WTC11 (cell line): ENCODE measurements around the gene PRDM1. TPM values are rescaled to one million over a fixed set of nuclear protein-coding genes. Genes with fewer than 3 reads are reported as not detected.

Experiments
- ATAC-seq: fragments of 200-7000 bp; cut with Tn5 transposase; 2 replicates; pipeline ENCODE4 v1.10.0; 2021; ENCODE audit warnings: mild to moderate bottlenecking, moderate library complexity
- CTCF ChIA-PET: fragments of 300-600 bp; sonication (Branson Sonifier 250); formaldehyde crosslinking; loops from one replicate; lab custom pipeline; 2021; ENCODE audit warnings: antibody characterized with exemption; lab: Charles Lee
- POLR2A ChIA-PET: fragments of 350-600 bp; sonication (Branson Sonifier 250); formaldehyde crosslinking; loops from one replicate; lab custom pipeline; 2021; ENCODE audit warnings: antibody characterized with exemption; lab: Charles Lee
- DNase-seq: peaks from one replicate; pipeline ENCODE4 v3.0.0; 2021; ENCODE audit warnings: low spot score
- H3K27ac Mint-ChIP-seq: 2 replicates; pipeline ENCODE4 v1.8.0; 2021; ENCODE audit warnings: mixed read lengths
- H3K27me3 Mint-ChIP-seq: 2 replicates; pipeline ENCODE4 v1.8.0; 2021; ENCODE audit warnings: low read depth, mild to moderate bottlenecking, moderate library complexity, mixed read lengths
- H3K36me3 Mint-ChIP-seq: 2 replicates; pipeline ENCODE4 v1.8.0; 2021; ENCODE audit warnings: mixed read lengths
- H3K4me1 Mint-ChIP-seq: 2 replicates; pipeline ENCODE4 v1.8.0; 2022; ENCODE audit warnings: mixed read lengths
- H3K4me3 Mint-ChIP-seq: 2 replicates; pipeline ENCODE4 v1.8.0; 2021; ENCODE audit warnings: mild to moderate bottlenecking, moderate library complexity, mixed read lengths
- H3K9me3 Mint-ChIP-seq: 2 replicates; pipeline ENCODE4 v1.8.0; 2021; ENCODE audit warnings: mixed read lengths
- ESRRA ChIP-seq: sonication (generic); formaldehyde crosslinking; IDR thresholded peaks from 2 replicates; pipeline ENCODE4 v1.8.1; 2022; ENCODE audit warnings: mild to moderate bottlenecking, missing genetic modification reagents, borderline replicate concordance
- ETV6 ChIP-seq: sonication (generic); formaldehyde crosslinking; IDR thresholded peaks from 2 replicates; pipeline ENCODE4 v1.8.1; 2022; ENCODE audit warnings: mild to moderate bottlenecking, missing genetic modification reagents
- FOXK1 ChIP-seq: sonication (generic); formaldehyde crosslinking; IDR thresholded peaks from 2 replicates; pipeline ENCODE4 v1.8.0; 2022; ENCODE audit warnings: mild to moderate bottlenecking, moderate library complexity, missing genetic modification reagents
- HMGXB4 ChIP-seq: sonication (generic); formaldehyde crosslinking; IDR thresholded peaks from 2 replicates; pipeline ENCODE4 v1.8.1; 2023; ENCODE audit warnings: mild to moderate bottlenecking, moderate library complexity, missing genetic modification reagents
- IRF2 ChIP-seq: sonication (generic); formaldehyde crosslinking; IDR thresholded peaks from 2 replicates; pipeline ENCODE4 v1.8.0; 2022; ENCODE audit warnings: low read depth, missing genetic modification reagents, borderline replicate concordance
- JAZF1 ChIP-seq: fragments of 250-450 bp; sonication (Bioruptor Pico); IDR thresholded peaks from 2 replicates; pipeline ENCODE4 v1.9.0; 2021; ENCODE audit warnings: moderate library complexity, mild to moderate bottlenecking, inconsistent platforms
- JUN ChIP-seq: sonication (generic); formaldehyde crosslinking; IDR thresholded peaks from 2 replicates; pipeline ENCODE4 v1.8.0; 2023; ENCODE audit warnings: mild to moderate bottlenecking, missing genetic modification reagents
- NFE2L1 ChIP-seq: sonication (generic); formaldehyde crosslinking; IDR thresholded peaks from 2 replicates; pipeline ENCODE4 v1.8.1; 2023; ENCODE audit warnings: missing genetic modification reagents
- TEAD1 ChIP-seq: sonication (generic); formaldehyde crosslinking; IDR thresholded peaks from 2 replicates; pipeline ENCODE4 v1.8.0; 2022; ENCODE audit warnings: mild to moderate bottlenecking, missing genetic modification reagents
- ZBTB43 ChIP-seq: sonication (generic); formaldehyde crosslinking; IDR thresholded peaks from 2 replicates; pipeline ENCODE4 v1.8.1; 2023; ENCODE audit warnings: mild to moderate bottlenecking, missing genetic modification reagents
- ZNF138 ChIP-seq: sonication (generic); formaldehyde crosslinking; conservative IDR thresholded peaks from 2 replicates; pipeline ENCODE4 v1.8.1; 2022; ENCODE audit warnings: mild to moderate bottlenecking, moderate library complexity, missing genetic modification reagents
- ZNF317 ChIP-seq: sonication (generic); formaldehyde crosslinking; IDR thresholded peaks from 2 replicates; pipeline ENCODE4 v1.8.1; 2023; ENCODE audit warnings: low read depth, mild to moderate bottlenecking, moderate library complexity, missing genetic modification reagents, borderline replicate concordance
- ZNF425 ChIP-seq: fragments of 250-450 bp; sonication (Bioruptor Pico); conservative IDR thresholded peaks from 2 replicates; pipeline ENCODE4 v1.9.0; 2021; ENCODE audit warnings: mild to moderate bottlenecking
- ZNF512 ChIP-seq: sonication (generic); formaldehyde crosslinking; IDR thresholded peaks from 2 replicates; pipeline ENCODE4 v1.8.1; 2022; ENCODE audit warnings: missing genetic modification reagents, borderline replicate concordance
- total RNA-seq: library from RNA; stranded (reverse); gene quantifications from 3 replicates; pipeline ENCODE4 v1.2.3, GENCODE V29; 2021
- TF ChIP-seq, protein P1 (sequence below): sonication (generic); formaldehyde crosslinking; IDR thresholded peaks from 2 replicates; pipeline ENCODE4 v1.8.0; 2022; ENCODE audit warnings: mild to moderate bottlenecking, missing genetic modification reagents
- TF ChIP-seq, protein P2 (sequence below): fragments of 250-450 bp; sonication (Bioruptor Pico); IDR thresholded peaks from 2 replicates; pipeline ENCODE4 v1.8.0; 2021; ENCODE audit warnings: mild to moderate bottlenecking
- TF ChIP-seq, protein P3 (sequence below): sonication (generic); formaldehyde crosslinking; IDR thresholded peaks from 2 replicates; pipeline ENCODE4 v1.8.0; 2022; ENCODE audit warnings: mild to moderate bottlenecking, missing genetic modification reagents
- TF ChIP-seq, protein P4 (sequence below): sonication (generic); formaldehyde crosslinking; IDR thresholded peaks from 2 replicates; pipeline ENCODE4 v1.8.1; 2022; ENCODE audit warnings: low read depth, mild to moderate bottlenecking, moderate library complexity, missing genetic modification reagents, borderline replicate concordance

PRDM1 gene
- total RNA-seq, 1 experiment from 2014 or later: 1.8 TPM

DNA sequence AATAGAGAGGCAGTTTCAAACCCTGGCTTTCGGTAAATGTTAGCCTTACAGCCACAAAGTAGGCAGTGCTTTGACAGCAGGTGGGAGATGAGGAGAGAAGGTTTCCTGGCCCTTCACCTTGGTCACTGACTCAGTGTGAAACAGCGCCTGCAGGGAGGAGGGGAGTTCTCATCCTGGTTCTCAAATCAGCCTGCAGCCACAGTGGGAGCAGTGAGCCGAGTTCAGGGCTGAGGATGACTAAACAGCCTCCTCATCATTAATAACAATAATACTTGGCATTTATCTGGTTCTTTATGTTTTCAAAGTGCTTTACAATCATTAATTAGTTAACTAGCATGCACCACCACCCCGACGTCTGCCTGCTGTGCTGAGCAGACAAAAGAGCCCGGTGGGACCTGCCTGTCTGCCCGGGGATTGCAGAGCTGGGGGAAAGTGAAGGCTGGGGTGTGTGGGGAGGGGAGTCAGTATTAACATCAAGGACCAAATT is 59.6 kb downstream of the PRDM1 start (continued):
- no peak for TF ChIP-seq IRF2
- no peak for TF ChIP-seq ZBTB43 (CRISPR knock-in tag)
- TF ChIP-seq, protein P1, sequence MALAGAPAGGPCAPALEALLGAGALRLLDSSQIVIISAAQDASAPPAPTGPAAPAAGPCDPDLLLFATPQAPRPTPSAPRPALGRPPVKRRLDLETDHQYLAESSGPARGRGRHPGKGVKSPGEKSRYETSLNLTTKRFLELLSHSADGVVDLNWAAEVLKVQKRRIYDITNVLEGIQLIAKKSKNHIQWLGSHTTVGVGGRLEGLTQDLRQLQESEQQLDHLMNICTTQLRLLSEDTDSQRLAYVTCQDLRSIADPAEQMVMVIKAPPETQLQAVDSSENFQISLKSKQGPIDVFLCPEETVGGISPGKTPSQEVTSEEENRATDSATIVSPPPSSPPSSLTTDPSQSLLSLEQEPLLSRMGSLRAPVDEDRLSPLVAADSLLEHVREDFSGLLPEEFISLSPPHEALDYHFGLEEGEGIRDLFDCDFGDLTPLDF (CRISPR knock-in tag): no peak
- TF ChIP-seq, all 79 proteins: peak for 0

- no peaks in the 10 kb centered on the region for H3K9me3 Mint-ChIP-seq
- no peaks in the 10 kb centered on the region; the same call in 1 of the 2 replicates for H3K27me3 Mint-ChIP-seq
- TF ChIP-seq, protein P2, sequence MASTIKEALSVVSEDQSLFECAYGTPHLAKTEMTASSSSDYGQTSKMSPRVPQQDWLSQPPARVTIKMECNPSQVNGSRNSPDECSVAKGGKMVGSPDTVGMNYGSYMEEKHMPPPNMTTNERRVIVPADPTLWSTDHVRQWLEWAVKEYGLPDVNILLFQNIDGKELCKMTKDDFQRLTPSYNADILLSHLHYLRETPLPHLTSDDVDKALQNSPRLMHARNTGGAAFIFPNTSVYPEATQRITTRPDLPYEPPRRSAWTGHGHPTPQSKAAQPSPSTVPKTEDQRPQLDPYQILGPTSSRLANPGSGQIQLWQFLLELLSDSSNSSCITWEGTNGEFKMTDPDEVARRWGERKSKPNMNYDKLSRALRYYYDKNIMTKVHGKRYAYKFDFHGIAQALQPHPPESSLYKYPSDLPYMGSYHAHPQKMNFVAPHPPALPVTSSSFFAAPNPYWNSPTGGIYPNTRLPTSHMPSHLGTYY: no peak
- no peak for TF ChIP-seq JUN (CRISPR knock-in tag)
- no peak for TF ChIP-seq TEAD1 (CRISPR knock-in tag)
- no peak for TF ChIP-seq ETV6 (CRISPR knock-in tag)
- TF ChIP-seq JAZF1 (CRISPR knock-in tag): no peak
- TF ChIP-seq ESRRA (CRISPR knock-in tag): no peak
- no peak for TF ChIP-seq ZNF425
- no peak for TF ChIP-seq ZNF138 (CRISPR knock-in tag)
- H3K36me3 Mint-ChIP-seq: no peaks in the 10 kb centered on the region
- ATAC-seq: no peak
- H3K4me3 Mint-ChIP-seq: no peak overlapping the region
- peaks cover 25% of the 10 kb centered on the region for H3K4me1 Mint-ChIP-seq
- no peak for DNase-seq
- POLR2A ChIA-PET: no interaction called here
- H3K27ac Mint-ChIP-seq: no peak overlapping the region
- CTCF ChIA-PET: interaction anchor here (1.1 kb wide), 1 partner anchor 8 kb away, joined by 3 read pairs; no protein-coding TSS in a partner anchor
Observed at GRCh38 chr6:106146852-106147351, 60.8 kb downstream of the PRDM1 start.

DNA sequence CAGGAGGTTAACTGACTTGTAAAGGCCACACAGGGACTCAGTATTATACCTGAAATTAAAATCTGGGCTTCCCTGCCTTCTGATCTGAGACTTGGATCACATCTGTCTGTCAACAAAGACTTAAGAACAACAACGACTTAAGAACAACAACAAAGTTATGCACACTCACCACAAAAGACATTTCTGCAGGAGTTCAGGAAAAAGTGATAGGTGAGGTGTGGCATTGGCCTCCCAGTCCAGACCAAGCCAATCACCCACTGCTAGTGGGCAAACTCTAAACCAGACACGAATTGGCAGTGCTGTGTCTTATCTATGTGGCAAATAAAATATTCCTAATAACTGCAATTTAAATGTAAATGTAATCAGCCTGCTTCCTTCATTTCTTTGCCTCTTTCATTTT is 61.3 kb downstream of the PRDM1 start:
- Mint-ChIP-seq H3K27me3 (no peaks in the 10 kb centered on the region; the same call in 1 of the 2 replicates), H3K36me3 (no peaks in the 10 kb centered on the region), H3K4me1 (peaks cover 19% of the 10 kb centered on the region), H3K27ac (no peak overlapping the region), H3K9me3 (no peaks in the 10 kb centered on the region)
- POLR2A ChIA-PET: no interaction called here
- DNase-seq: no peak
- TF ChIP-seq, protein P3, sequence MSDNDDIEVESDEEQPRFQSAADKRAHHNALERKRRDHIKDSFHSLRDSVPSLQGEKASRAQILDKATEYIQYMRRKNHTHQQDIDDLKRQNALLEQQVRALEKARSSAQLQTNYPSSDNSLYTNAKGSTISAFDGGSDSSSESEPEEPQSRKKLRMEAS (CRISPR knock-in tag): no peak
- TF ChIP-seq HMGXB4 (CRISPR knock-in tag): no peak
- TF ChIP-seq, protein P4, sequence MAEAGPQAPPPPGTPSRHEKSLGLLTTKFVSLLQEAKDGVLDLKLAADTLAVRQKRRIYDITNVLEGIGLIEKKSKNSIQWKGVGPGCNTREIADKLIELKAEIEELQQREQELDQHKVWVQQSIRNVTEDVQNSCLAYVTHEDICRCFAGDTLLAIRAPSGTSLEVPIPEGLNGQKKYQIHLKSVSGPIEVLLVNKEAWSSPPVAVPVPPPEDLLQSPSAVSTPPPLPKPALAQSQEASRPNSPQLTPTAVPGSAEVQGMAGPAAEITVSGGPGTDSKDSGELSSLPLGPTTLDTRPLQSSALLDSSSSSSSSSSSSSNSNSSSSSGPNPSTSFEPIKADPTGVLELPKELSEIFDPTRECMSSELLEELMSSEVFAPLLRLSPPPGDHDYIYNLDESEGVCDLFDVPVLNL: no peak
- no peak for TF ChIP-seq JUN (CRISPR knock-in tag)
- no peak for TF ChIP-seq ZNF317 (CRISPR knock-in tag)
- no peak for TF ChIP-seq ZNF512
- TF ChIP-seq NFE2L1 (CRISPR knock-in tag): no peak
- no peak for TF ChIP-seq FOXK1
- TF ChIP-seq, all 79 proteins: peak for 0
- ATAC-seq: no peak
- CTCF ChIA-PET: no interaction called here
- no peak overlapping the region for H3K4me3 Mint-ChIP-seq
